ENCODE data around the gene ZNF469.

DNA sequence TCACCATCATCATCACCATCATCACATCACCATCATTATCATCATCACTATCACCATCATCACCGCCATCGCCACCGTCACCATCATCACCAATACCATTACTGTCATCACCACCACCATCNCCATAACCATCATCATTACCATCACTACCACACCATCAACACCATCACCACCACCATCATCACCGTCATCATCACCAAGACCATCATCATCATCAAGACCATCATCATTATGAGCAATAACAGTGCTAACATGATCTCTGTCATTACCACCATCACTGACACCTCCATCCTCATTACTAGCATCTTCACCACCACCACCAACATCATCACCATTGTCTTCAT is 16.1 kb upstream of the ZNF469 start:
- TF ChIP-seq, protein P1, sequence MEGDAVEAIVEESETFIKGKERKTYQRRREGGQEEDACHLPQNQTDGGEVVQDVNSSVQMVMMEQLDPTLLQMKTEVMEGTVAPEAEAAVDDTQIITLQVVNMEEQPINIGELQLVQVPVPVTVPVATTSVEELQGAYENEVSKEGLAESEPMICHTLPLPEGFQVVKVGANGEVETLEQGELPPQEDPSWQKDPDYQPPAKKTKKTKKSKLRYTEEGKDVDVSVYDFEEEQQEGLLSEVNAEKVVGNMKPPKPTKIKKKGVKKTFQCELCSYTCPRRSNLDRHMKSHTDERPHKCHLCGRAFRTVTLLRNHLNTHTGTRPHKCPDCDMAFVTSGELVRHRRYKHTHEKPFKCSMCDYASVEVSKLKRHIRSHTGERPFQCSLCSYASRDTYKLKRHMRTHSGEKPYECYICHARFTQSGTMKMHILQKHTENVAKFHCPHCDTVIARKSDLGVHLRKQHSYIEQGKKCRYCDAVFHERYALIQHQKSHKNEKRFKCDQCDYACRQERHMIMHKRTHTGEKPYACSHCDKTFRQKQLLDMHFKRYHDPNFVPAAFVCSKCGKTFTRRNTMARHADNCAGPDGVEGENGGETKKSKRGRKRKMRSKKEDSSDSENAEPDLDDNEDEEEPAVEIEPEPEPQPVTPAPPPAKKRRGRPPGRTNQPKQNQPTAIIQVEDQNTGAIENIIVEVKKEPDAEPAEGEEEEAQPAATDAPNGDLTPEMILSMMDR (IDR thresholded peaks at IDR 0.05) = no peak
- TF ChIP-seq POLR2A (IDR thresholded peaks at IDR 0.05) = no peak
